AG08395 (cell line): Measurements from ENCODE around the gene ANKRD55.
"Not testable (repeated sequence)": the region's sequence is repeated elsewhere in the genome, so short reads cannot be mapped to it uniquely, and the experiment has no call there.

Experiments
- DNase-seq: peaks from one replicate; pipeline ENCODE4 v3.0.0; 2012; ENCODE audit warnings: mixed read lengths, low spot score

Gene ANKRD55

DNA sequence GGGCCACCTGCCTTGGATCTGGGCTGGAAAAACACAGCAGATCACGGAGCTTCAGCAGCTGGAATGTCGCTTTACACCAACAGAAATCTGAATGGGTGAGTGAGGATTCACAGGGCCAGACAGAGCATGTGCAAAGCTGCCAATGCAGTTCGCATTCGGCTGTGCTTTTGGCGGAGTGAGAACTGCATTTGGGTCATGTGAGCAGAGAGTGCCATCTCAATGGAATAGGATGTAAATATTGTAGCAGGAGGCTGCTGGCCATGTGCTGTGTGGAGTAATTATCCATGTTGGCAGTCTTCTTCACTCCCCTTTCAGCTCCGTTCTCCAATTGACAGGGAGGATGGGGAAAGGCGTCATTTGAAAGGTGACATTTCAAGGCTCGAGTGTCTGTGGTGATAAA lies at the start of gene ANKRD55:
TSS of gene ANKRD55 (minus strand) at position 101 of the 400 bp plus-strand sequence. CDS start 417 bp downstream, outside the sequence.
- DNase-seq, result no peak

DNA sequence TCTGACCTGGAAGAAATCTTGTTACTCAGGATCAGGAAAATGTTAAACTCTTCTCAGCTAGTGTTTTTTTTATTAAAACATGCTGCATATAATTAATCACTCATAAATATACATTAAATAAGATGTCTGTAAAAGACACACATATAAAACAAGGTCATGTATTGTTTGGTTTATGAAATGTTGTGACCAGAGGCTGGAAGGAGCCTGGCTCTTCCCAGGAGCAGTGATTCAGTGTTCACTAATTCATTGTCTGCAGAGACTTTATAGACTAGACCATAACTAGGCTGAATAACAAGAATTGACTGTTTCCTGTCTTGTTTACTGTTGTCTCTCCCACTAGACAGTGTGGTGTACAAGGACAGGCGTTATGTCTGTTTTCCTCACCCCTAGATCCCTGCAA lies 49.1 kb upstream of the ANKRD55 start:
- peak; percentile 17 for DNase-seq

DNA sequence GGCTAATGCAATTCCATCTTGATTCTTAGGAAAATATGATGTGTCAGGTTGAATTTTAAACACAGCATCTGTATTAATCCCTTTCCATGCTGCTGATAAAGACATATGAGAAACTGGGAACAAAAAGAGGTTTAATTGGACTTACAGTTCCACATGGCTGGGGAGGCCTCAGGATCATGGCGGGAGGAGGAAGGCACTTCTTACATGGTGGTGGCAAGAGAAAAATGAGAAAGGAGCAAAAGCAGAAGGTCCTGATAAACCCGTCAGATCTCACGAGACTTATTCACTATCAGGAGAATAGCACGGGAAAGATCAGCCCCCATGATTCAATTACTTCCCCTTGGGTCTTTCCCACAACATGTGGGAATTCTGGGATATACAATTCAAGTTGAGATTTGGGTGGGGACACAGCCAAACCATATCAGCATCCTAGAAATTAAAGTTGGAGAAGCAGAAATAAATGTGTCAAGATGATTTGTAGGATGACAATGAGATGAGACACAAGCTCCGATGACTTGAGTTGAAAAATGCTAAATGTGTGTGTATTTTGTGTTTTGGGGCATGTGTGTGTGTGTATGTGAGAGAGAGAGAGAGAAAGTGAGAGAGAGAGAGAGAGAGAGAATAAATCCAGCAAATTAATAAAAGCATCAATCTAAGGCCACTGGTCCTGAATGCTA lies 48.5 kb upstream of the ANKRD55 start:
- DNase-seq, result no peak

DNA sequence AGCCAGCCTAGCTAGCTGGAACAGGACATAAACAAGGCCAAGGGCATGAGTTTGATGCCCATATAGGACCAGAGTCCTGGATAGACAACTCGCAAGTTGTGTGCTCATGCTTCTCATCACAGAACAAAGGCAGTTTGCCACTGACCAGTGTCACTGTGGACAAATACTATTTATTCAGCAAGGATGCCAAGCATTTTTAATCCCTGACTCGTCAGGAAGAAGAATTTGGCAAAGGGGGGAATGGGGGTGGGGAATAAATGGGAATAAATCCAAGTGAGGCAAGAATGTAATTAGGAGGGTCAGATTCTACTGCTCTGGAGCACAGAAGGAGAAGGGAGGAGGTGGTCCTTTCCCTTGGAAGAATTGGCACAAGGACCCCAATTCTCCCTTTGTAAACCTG lies 46.8 kb upstream of the ANKRD55 start:
- DNase-seq, result peak; percentile 67

DNA sequence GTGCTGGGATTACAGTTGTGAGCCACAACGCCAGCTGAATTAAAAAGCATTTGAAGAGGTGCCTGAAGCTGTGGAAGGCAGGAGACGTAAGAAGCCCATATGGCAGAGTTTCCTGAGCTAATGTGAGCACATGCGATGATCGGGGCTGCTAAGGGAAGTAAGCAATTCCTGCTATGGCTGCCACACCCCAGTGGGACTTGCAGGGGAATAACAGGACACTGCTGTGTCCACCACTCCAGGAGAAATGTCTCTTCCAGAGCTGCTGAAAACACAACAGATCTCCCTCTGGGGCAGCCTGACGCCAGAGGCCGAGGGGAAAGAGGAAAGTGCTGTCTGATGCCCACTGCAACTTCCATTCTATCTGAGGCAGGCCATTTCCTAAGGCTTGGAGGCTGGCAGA lies 46.2 kb upstream of the ANKRD55 start:
- no peak for DNase-seq

DNA sequence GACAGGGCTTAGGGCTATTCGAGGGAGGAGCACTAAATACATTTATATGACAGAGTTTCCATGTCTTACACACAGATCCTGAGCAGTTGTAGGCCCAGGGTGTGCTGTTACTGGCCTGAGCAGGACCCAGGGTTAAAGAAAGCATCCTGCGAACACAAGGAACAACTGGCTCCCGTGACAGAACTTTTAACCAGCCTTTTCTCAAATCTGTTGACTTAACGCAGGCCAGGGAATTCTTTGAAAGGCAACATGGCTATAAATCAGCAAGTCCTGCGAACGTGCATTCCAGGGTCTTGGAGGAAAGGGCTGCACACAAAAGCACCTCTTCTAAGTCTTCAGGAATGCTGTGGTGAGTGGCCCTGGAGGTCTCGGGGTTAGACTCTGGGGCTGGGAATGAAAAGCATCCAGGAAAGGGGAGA lies 45.2 kb upstream of the ANKRD55 start:
- DNase-seq, result peak; percentile 66

GRCh38 chr5:56277573-56277972 lies 44.4 kb upstream of the ANKRD55 start:
- no peak for DNase-seq

- DNase-seq, result no peak
These were observed 40.3 kb upstream of the ANKRD55 start for GRCh38 chr5:56273376-56273955.

- DNase-seq, result no peak
These were observed 39.6 kb upstream of the ANKRD55 start for GRCh38 chr5:56272765-56273164.

DNA sequence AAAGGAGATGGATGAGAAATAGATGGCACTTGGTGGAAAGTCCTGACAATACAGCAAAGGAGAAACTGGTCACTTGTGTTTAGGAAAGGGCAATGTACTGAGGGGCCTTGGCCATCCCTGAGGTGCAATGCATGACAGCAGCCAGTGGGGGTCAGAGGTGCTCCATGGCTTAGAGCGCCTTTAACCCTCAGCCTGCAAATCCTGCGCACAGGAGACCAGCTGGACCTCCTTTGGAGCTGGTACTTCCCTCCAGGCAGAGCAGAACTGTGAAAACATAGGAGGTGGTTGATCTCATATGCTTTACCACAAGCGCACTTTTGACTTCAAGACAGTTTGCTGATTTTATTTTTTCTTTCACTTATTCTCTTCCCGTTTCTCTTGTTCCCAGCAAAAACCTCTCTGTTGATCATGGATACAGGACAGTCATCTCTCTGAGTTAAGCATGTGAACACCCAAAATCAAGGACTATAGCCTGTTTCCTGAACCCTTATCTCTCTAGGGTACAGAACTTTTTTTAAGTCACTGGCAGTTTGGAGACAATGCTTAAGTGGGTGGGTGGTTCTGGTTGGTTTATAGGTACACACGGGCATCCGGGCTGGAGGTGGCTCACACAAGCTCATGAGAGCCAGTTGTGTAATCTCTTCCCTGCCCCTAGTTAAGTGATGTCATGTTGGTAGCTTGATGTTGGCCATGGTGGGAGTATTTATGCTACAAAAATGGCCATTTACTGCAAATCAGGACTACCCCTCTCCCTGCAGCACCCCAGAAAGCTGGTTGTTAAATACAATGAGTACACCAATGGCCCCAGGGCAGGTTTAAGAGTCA lies 37.6 kb upstream of the ANKRD55 start:
- DNase-seq, result peak; percentile 79

DNA sequence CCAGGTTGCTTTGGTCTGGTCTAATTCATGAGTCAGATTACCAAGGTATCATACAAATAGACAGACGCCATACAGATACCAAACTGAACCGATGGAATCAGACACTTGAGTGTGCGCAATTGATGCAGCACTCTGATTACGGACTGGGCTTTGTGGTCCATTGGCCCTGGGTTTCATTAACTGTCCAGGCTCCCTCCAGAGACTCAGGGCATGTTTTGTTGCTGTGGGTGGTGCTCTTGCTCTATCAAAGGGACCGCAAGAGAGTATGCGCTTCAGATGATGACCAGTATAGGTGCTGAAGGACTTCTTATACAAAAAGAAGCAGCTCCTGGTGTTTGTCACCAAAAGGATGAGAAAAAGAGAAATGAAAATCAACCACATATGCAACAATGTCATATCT lies 36.9 kb upstream of the ANKRD55 start:
- DNase-seq, result no peak

DNA sequence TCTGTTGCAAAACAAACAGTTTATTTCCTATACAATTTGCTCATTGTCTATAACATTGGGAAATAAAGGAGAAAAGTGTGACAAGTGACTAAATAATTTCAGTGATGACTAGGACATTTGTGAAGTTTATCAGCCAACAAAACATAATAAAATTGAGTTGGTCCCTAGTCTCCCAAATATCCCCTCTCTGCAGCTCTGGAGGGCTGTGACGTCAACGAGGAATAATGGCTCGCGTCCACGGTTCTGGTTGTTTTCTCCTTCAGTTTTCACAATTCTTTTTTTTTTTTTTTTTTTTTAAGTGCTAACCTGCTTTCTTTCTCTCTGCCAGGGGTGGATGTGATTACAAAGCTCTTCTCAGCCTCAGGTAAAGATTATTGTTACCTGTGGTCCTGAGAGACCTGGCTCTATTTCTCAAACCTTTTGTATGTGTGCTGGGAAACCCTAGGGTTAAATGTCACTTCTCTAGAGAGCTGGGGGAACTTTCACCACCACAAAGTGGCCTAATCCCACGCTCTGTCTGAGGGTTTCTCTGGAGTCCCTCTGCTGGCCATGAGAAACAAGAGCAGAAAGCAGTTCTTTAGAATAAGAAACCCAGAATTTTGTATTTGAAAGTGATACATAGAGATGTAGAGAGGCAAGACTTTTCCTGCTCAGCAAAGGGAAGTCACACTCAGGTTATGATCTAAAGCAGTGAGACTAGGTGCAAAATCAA lies 36.2 kb upstream of the ANKRD55 start:
- DNase-seq, result peak; percentile 65

GRCh38 chr5:56268707-56269106 lies 35.6 kb upstream of the ANKRD55 start:
- DNase-seq, result not testable (repeated sequence)

- DNase-seq, result no peak
These were observed 34.7 kb upstream of the ANKRD55 start for GRCh38 chr5:56267856-56268255.

DNA sequence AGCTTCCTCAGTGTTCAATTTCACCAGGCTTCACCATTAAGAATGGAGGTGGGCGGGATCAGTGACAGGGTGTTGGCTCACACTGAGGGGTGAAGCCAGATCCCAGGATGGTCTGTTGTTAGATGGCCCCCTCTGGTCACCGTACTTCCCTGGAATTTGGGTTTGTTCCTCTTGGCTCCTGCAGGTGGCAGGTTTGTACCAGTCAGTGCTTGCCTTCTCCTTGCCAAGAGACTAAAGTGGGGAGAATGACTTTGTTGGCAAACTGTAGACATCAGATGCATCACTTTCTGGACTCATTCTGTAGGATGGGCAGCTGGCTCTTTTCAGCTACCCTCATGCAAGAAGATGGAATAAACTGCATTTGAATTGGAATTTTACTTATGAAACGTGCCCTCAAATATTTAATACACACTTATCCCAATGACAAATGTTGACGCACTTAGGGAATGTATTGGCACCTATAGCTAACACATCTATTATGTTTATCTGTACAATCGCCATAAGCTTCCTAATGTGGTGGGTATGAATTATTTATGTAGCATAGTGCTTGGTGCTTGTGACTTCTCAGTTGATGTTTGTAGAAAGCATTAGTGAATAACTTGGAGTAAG lies 31.4 kb upstream of the ANKRD55 start:
- peak; percentile 44 for DNase-seq

DNA sequence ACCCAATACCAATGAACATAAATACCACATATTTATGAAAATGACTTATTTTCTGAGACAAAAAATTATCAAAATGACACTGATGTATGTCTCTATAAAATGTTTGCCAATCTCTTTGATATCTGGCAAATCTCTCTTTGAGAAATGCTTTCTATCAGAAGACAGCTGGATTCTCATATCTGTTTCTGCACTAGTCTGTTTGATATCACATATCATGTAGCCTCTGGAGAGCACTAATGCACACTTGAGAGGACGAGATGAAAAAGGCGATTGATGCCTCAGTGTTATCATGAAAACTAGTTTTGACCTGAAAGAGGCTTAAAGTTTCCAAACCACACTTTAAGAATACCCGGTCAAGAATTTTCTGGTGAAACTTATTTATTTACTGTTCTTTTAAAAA lies 29.1 kb upstream of the ANKRD55 start:
- no peak for DNase-seq

- DNase-seq, result peak; percentile 90
These were observed 25.9 kb upstream of the ANKRD55 start for GRCh38 chr5:56259002-56259511.

GRCh38 chr5:56257763-56258529 lies 24.8 kb upstream of the ANKRD55 start:
- DNase-seq, result not testable (repeated sequence)

GRCh38 chr5:56257010-56257409 lies 23.9 kb upstream of the ANKRD55 start:
- DNase-seq, result no peak

- DNase-seq, result no peak
These were observed 22.4 kb upstream of the ANKRD55 start for GRCh38 chr5:56255502-56255901.

GRCh38 chr5:56253924-56254323 lies 20.8 kb upstream of the ANKRD55 start:
- DNase-seq, result no peak
